NCI-H446 treated with DMSO at 0.1 percent for 48 hours (cell line): ENCODE measurements around the gene PIK3R5.

Experiments used
- DNase-seq: peaks from one replicate; lab custom pipeline; 2025; lab: John Stamatoyannopoulos, UW

The PIK3R5 gene

GRCh38 chr17:8875436-8875835 lies 90.1 kb downstream of the PIK3R5 start:
- no peak for DNase-seq

GRCh38 chr17:8873801-8874715 lies 91.4 kb downstream of the PIK3R5 start:
- DNase-seq: no peak

DNA sequence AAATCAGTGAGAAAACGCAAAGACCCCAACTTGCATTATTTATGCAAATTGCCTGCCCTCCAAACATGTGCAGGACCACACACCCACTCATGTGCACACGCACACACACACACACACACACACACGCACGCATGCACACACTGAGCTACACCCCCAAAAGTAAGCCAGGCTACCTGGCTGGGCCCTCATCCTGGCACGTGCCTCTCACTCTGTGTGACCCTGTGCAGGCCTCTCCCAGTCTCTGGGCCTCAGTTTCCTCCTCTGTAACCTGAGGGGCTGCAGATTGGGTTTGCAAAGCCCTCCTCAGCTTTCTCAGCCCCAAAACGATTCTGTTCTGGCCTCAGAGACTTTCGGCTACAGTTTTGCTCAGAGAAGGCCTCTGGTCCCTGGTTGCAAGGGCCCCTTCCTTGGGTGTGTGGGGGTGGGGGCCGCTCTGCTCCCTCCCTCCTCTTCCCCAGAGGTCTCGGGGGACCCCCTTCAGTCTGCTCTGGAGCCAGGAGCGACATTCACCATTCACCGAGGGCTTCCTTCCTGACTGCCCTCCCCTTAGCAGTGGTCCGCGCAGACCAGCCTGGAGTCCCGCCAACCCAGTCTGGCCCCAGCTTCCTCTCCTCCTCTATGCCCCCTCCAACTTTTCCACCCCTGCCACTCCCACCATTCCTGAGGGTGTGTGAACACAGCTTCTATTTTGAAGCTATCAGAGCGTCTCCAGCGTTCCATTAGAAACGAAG lies 92.6 kb downstream of the PIK3R5 start:
- DNase-seq: no peak

- no peak for DNase-seq
Measured at GRCh38 chr17:8872036-8872704, 93.3 kb downstream of the PIK3R5 start.

GRCh38 chr17:8871081-8871581 lies 94.4 kb downstream of the PIK3R5 start:
- no peak for DNase-seq

DNA sequence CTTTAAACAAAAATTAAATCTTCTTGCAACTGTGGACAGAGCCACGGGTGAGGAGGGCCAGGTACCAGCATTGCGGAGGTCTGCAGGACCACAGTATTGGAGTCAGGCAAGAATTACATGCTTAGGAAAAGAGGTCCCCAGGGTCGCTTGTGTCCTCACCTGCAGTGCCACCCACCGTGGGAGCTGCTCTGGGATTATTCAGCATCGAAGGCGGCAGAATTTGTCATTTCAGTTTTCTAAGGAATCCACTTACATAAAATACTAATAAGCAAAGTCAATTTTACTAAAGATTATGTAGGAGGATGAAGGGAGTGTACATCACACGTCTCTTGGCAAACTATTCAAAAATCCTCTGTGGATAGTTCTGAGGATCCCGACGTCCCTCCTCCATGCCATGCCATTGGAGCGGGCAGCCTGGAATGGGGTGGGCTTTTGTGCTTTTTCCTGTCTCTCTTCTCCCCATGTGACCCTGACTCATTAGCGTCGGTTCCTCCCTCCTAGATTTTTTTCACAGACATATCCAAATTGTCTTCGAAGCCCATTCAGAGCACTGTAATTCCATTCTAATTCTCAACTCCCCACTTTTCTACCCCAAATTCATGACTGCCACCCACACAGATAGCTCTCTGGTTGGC lies 95.0 kb downstream of the PIK3R5 start:
- no peak for DNase-seq

DNA sequence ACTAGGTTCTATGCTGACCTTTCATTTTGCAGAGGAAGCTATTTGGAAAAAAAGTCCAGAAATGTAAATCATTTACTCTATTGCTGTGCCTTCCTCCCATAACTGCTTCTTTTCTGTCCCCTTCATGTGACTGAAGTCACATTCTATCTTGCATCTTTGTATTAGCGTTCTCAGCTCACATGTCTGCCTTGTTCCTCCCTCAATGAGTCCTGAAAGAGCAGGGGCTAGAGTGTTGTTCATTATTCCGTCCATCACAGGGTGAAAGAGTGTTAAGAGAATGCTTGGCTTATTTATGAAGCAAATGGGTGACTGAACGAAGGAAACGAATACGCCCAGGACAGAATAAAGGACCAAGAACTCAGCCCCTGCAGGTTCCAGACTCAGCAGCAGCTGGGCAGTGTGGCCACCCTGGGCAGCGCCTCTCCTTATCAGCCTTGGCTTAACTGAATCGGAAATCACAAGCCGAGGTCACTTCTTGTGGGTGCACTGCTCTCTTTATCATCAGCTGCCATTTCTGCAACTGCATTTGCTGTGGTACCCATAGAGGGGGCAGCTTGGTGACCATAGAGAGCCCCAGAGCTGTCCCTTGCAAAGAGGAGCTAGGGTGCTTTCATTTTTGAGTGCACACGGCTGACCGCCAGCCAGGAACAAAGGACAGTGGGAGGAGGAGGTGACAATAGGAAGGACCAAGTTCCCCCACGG lies 96.2 kb downstream of the PIK3R5 start:
- no peak for DNase-seq

GRCh38 chr17:8868529-8868951 lies 97.0 kb downstream of the PIK3R5 start:
- DNase-seq: no peak

DNA sequence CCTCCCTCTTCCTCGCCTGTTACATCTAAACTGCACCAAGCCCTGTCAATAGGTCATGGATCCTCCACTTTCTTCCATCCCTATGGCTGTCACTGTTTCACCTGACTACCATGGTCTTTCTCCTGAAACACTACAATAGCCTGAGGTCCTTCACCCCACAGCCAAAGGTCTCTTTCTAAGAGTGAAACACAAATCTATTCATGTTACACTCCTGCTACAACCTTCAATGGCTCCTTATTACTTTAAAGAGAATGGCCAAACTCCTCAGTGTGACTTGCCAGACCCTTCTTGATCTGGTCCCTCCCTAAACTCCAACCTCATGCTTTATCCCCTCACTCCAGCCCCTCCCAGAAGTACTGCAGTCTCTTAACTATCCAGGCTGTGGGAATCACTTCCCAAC lies 97.4 kb downstream of the PIK3R5 start:
- DNase-seq: no peak

DNA sequence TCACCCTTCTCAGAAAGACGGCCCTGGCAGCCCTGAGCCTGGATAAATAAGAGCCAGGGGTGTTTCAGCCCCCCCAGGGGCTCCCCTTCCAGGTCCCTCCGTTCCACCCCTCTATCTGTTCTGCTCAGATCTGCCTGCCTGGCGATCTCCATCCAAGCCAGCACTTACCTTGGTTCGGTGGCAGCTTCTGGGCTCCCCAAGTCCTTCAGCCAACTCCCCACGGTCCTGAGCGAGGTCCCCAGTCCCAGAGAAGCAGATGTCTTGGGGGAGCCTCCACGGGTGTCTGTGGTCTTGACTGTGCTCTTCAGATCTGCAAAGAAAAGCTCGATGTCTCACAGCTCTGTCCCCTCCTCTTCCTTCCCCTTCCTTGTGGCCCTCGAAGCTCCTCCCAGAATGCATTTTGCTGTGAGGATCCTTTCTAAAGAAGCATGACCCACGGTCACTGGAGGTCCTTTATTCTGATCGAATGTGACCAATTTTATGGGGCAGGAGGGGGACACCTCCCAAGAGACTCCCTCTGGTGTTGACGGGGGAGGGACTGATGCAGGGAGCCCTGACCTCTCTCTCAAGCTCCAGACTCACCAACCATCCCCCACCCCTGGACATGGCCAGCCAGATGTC lies 98.0 kb downstream of the PIK3R5 start, which contains the start of gene PIK3R6:
PIK3R6 (minus strand) TSS at position 314 of the 621 bp plus-strand sequence. CDS start 17,880 bp downstream, outside the sequence.
- DNase-seq: no peak

GRCh38 chr17:8865811-8866210 lies 99.7 kb downstream of the PIK3R5 start:
- no peak for DNase-seq

- DNase-seq: no peak
Measured at GRCh38 chr17:8865385-8865784, 100.1 kb downstream of the PIK3R5 start.

DNA sequence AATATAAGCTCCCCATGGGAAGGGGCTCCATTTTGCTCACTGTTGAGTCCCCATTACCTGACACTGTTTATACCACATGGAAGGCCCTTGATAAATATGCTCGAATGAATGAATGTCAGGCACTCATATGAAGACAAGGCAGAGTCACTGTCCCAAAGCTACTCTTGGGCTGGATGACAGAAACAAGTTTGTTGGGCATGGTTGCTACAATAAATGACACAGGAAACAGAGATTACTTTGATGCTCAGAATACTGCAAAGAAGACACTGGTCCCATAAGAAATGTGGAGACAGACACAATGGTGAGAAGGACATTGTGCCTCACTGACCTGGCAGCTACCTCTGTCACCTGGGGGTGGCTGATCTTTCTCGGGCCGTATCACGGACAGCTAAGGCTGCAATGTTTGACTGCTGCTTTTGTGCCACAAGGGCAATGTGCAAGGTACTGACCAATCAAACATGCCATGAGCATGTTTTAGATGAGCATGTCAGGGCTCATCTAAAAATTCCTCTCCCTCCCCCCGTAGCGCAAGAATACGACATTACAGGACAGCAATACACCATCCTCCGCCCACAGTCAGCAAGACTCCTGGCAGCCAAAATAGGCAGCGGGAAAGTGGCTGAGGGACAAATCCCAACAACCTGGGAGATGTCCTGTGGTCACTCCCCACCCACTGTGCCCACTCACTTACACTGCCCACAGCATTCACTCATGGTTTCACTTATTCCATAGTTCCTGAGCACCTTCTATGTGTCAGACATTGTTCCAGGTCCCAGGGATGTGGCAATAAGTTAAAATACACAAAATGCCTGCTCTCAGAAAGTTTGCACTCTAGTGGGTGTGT lies 103.1 kb downstream of the PIK3R5 start:
- DNase-seq: no peak

- no peak for DNase-seq
Measured at GRCh38 chr17:8861495-8862181, 103.9 kb downstream of the PIK3R5 start.

- DNase-seq: no peak
Measured at GRCh38 chr17:8859804-8860430, 105.6 kb downstream of the PIK3R5 start.

DNA sequence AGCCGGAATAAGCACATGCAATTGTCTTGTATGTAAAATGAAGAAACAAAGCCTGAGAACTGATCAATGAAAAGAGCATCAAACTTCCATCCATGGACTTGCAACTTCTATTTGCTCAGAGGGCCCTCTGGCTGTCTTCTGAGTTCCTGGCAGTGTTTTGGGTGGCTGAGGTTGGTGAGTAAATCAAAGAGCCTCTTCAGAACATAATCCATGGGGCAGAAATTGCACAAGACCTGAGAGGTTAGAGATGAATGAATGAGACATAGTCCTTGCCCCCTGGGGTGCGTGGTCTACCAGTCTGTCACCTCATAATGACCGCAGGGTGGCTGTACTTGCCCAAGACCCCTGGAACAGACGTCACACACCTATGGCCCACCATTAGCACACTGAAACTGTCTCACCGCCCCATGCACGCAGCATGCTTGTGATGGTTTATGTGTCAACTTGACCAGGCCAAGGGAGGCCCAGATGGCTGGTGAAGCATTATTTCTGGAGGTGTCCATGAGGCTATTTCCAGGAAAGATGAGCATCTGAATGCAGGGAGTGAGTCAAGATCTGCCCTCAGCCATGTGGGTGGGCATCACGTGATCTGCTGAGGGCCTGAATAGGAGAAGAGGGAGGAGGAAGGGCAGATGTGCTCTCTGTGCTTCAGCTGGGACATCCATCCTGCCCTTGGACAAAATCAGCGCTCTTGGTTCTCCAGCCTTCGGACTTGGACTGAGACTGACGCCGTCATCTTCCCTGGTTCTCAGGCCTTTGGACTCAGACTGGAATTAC lies 106.3 kb downstream of the PIK3R5 start:
- no peak for DNase-seq

DNA sequence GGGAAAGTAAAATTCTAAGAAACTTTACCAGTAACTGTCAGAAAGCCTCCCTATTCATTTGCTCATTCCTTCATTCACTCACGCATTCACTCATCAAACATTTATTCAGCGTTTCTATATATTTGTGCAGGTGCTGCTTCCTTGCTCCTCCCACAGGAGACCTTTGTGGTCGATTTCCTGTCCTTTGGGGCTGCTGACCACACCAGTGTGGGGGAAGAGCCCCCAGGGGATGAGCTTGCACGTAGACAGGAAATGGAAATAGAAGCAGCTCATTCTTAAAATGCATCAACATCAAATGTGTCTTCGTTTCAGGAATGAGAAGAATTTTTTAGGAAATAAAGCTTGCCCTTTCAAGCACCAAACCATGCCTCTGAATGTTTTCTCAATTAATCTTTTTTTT lies 107.6 kb downstream of the PIK3R5 start:
- DNase-seq: no peak
